Measurements from ENCODE around the gene SMAP2.
A peak's percentile ranks its signal among the peaks of the same experiment; 100 is the strongest.
"Not testable (repeated sequence)": the region's sequence is repeated elsewhere in the genome, so short reads cannot be mapped to it uniquely, and the experiment has no call there.

The SMAP2 gene

DNA sequence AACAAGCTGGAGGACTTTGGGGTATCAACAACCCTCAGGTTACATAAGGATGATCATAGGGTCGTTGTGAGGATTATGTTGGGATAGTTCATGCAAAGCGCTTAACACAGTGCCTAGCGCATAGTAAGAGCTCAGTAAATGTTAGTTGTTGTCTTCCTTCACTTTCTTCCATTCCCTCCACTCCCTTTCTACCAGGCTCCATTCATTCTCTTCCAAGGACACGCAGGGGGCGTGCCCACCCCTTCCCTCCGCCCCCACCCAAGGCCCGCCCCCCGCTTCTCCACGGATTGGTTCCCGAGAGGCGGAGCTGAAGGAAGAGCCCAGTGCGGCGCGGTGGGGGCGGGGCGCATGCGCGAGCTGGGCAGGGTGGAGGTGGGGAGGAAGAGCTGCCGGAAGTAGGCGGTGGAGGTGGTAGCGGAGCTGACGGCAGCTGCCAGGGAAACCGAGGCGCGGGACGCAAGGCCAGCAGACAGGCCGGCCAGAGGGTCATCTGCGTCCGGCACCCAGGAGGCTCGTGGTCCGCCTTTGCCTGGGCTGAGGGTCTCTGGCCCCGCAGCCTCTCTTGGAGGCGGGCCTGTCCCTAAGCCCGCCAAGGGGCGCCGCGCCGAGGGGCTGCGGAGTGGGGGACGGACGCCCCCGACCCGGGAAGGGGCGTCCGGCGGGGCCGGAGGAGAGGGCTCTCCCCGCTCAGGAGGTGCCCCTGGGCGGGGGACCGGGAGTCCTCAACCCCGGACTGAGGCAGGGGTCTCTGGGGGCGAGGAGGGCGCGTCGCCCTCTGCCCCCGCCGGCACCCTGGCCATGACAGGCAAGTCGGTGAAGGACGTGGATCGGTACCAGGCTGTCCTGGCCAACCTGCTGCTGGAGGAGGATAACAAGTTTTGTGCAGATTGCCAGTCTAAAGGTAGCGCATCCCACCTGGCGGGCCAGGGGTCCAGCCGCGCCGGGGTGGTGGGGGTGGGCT, at the start of gene SMAP2:
TSS of gene SMAP2 (plus strand) at position 405 of the 961 bp plus-strand sequence. CDS start at position 799, 394 bp downstream.
- in situ Hi-C loops (cut with HindIII; ENCODE audit: low pct_unique_long_range_greater_than_20kb, low sequenced_read_pairs), result no loop called here

DNA sequence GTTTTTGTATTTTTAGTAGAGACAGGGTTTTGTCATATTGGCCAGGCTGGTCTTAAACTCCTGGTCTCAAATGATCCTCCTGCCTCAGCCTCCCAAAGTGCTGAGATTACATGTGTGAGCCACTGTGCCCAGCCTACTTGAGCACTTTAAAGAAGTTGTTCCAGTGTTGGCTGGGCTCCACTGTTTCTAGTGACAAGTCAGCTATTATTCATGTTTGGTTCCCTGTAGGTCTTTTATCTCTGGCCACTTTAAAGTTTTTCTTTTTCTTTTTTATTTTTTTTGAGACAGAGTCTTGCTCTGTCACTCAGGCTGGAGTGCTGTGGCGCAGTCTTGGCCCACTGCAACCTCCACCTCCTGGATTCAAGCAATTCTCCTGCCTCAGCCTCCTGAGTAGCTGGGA, 42.1 kb upstream of the SMAP2 start:
- DNase-seq (ENCODE audit: low read depth in 1 of 2, low spot score in 1 of 2); in situ Hi-C loops (cut with HindIII; ENCODE audit: low pct_unique_long_range_greater_than_20kb, low sequenced_read_pairs): not testable (repeated sequence)

More for the DNA sequence above, at the start of gene SMAP2:
- DNase-seq (ENCODE audit: low read depth in 1 of 2, low spot score in 1 of 2), result peak; percentile 87 to 96
- TF ChIP-seq JUND (IDR thresholded peaks at IDR 0.05; ENCODE audit: low read depth), result no peak

DNA sequence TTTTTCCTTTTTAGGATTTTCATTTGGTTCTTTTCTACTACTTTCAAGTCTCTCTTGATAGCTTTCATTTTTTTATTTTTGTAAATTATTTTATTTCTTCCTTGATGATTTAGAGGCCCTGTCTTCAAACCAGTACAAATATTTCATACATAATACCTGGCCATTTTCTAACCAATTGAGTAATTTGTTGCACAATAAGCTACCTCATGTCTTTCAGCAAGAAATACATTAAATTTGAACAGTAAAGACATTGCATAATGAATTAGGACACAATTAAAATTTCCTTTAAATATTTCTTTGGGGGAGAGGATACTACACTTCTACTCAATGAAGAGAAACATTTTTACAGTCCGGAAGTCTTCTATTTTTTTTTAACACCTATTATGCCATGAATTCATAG, 40.8 kb upstream of the SMAP2 start:
- TF ChIP-seq JUND (IDR thresholded peaks at IDR 0.05; ENCODE audit: low read depth), result no peak
- in situ Hi-C loops (cut with HindIII; ENCODE audit: low pct_unique_long_range_greater_than_20kb, low sequenced_read_pairs), result no loop called here
- no peak for DNase-seq (ENCODE audit: low read depth in 1 of 2, low spot score in 1 of 2)

DNA sequence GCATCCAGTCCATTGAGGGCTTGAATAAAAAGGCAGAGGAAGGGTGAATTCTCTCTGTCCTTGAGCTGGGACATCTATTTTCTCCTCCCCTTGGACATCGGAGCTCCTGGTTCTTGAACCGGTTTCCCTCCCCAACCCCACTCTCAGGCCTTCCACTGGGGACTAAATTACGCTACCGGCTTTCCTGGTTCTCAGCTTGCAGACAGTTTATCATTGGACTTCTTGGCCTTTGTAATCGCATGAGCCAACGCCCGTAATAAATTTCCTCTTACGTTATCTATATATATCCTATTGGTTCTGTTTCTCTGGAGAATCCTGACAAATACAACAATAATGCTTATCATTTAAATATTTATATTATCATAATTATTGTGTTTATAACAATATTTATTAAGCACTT, 36.1 kb upstream of the SMAP2 start:
- no peak for TF ChIP-seq JUND (IDR thresholded peaks at IDR 0.05; ENCODE audit: low read depth)
- in situ Hi-C loops (cut with HindIII; ENCODE audit: low pct_unique_long_range_greater_than_20kb, low sequenced_read_pairs), result no loop called here
- no peak for DNase-seq (ENCODE audit: low read depth in 1 of 2, low spot score in 1 of 2)

DNA sequence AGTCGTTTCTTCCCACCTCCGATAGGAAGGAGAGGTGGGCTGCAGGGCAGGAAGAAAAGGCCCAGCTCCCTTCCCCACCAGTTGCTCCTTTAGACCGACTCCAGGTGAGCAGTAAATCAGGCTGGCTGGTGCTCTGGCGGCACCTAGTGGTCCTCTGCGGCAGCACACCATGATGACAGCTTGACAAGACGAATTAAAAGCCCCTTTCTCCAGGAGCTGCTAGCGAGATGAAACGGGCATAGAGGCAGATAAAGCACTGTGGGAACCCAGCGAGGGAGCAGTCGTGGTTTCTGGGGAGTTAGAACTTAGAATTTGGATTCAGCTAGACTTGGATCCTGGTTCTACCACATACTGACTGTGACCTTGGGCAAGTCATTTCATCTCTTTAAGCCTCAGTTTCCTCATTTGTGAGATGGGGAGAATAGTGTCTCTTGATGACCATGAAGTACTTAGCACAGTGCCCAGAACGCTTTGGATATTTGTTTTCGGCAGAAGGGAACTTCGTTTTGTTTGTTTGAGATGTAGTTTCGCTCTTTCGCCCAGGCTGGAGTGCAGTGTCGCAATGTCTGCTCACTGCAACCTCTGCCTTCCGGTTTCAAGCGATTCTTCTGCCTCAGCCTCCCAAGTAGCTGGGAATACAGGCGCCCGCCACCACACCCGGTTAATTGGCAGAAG, 34.6 kb upstream of the SMAP2 start:
- peak; percentile 34 to 86 for DNase-seq (ENCODE audit: low read depth in 1 of 2, low spot score in 1 of 2)
- TF ChIP-seq JUND (IDR thresholded peaks at IDR 0.05; ENCODE audit: low read depth), result no peak
- in situ Hi-C loops (cut with HindIII; ENCODE audit: low pct_unique_long_range_greater_than_20kb, low sequenced_read_pairs), result no loop called here

DNA sequence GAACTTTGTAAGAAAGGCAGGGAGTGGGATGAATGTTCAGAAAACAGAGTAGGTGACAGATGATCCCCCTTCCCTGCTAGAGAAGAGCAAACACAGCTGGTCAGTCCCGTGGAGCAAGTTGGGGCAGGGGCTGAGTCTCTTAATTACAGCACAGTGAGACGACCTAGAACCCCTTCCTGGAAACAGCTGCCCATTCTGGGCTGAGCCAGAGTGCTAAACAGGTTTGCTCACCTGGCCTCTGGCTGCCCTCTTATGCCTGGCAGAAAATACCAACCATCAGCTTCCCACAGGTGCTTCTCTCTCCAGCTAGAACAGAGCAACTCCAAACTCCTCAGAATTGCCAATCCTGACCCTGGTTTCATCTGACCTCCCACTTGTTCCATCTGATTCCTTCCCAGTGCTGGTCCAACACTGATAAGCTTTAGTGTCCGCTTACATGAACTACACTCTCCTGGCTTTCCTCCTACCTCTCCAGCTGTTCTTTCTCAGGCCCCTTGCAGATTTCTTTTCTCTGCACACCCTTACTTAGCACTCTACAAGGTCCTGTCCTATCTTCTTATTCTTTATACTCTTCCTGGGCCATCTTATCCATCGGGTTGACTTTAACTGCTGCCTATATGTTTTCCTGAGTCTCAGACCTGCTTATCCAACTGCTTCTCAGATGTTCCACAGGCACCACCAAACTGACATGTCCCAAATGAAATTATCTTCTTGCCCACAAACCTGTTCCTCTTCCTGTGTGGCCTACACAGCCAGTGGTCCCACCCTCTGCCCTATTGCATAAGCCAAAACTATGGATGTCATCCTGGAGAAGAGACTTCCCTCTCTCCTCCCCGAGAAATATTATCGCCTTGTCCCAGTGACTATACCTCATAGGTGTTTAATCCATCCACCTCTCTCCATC, 33.9 kb upstream of the SMAP2 start:
- peak in 1 of 2 experiments; percentile 57 for DNase-seq (ENCODE audit: low read depth in 1 of 2, low spot score in 1 of 2)
- TF ChIP-seq JUND (IDR thresholded peaks at IDR 0.05; ENCODE audit: low read depth), result no peak
- in situ Hi-C loops (cut with HindIII; ENCODE audit: low pct_unique_long_range_greater_than_20kb, low sequenced_read_pairs), result no loop called here

DNA sequence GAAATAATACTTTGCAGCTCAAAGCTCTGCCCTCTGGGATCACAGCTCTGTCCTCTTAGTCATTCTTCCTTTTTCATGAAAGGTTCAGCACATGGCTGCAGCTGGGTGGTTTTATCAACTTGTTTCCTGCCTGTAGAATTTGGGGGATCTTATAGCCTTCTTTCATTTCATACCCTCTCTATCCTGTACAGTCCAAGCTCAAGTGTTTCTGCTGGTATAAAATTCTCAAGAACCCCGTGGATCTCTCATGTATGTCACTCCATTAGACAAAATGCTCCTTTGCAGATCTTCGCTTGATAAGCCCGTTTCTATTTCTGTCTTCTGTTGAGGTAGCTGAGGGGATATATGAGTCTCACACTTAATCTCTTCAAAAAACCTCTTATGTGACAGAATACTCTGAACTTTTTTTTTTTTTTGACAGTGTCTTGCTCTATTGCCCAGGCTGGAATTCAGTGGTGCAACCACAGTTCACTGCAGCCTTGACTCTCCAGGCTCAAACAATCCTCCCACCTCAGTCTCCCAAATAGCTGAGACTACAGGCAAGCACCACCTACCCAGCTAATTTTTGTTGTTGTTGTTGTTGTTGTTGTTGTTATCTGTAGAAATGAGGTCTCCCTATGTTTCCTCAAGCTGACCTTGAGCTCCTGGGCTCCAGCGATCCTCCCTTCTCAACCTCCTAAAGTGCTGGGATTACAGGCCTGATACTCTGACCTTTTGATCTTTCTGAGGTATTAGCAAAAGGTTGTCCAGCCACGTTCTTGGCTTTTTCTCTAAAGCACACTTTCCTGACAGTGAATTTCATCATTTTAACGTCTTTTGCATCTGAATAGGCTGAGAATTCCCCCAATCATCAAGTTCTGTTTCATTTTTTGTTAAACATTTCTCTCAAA, 31.8 kb upstream of the SMAP2 start:
- DNase-seq (ENCODE audit: low read depth in 1 of 2, low spot score in 1 of 2), result no peak
- in situ Hi-C loops (cut with HindIII; ENCODE audit: low pct_unique_long_range_greater_than_20kb, low sequenced_read_pairs), result no loop called here
- no peak for TF ChIP-seq JUND (IDR thresholded peaks at IDR 0.05; ENCODE audit: low read depth)

DNA sequence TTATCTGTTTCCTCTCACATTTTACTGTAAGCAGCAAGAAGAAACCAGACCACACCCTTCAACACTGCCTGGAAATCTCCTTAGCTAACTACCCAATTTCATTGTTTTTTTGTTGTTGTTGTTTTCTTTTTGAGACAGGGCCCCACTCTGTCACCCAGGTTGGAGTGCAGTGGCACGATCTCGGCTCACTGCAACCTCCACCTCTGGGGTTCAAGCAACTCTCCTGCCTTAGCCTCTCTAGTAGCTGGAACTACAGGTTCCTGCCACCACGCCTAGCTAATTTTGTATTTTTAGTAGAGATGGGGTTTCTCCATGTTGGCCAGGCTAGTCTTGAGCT, 31.2 kb upstream of the SMAP2 start:
- DNase-seq (ENCODE audit: low read depth in 1 of 2, low spot score in 1 of 2); in situ Hi-C loops (cut with HindIII; ENCODE audit: low pct_unique_long_range_greater_than_20kb, low sequenced_read_pairs): not testable (repeated sequence)

DNA sequence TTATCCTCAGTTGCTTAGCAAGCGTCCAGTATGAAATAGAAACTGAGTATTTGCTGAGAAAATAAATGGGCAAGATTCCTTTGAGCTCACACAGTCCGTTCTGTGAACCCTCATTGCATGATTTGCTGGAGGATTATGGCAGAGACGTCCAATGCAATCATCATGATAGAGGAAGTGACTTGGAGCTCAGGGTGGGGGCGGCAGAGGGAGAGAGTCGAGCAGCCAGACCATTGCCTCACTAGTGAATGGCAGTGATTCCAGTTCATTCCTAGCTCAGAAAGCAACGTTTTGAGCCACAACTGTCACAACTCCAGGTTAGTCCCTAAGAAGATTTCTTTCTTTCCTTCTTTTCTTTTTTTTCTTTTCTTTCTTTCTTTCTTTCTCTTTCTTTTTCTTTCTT, 28.9 kb upstream of the SMAP2 start:
- in situ Hi-C loops (cut with HindIII; ENCODE audit: low pct_unique_long_range_greater_than_20kb, low sequenced_read_pairs), result no loop called here

DNA sequence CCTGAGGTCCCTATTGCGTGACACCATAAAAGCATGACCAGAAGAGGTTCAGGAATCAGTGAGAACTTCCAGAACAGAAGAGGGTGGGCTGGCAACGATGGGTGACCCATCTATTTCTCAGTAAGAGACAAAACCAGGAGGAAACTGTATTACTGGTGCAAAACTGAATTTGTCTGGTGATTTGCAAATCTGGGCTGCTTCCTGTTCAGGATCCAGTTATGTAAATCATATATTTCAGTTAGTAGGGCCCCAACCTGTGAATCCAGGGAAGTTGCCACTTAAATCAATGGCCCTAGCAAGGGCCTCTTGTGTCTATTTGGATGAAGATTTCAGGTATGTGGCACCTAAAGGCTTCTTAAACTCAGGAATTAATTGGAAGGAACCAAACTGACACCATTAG, 23.1 kb upstream of the SMAP2 start:
- no peak for DNase-seq (ENCODE audit: low read depth in 1 of 2, low spot score in 1 of 2)
- no peak for TF ChIP-seq JUND (IDR thresholded peaks at IDR 0.05; ENCODE audit: low read depth)
- in situ Hi-C loops (cut with HindIII; ENCODE audit: low pct_unique_long_range_greater_than_20kb, low sequenced_read_pairs), result no loop called here

More for the DNA sequence above, 28.9 kb upstream of the SMAP2 start:
- DNase-seq (ENCODE audit: low read depth in 1 of 2, low spot score in 1 of 2), result peak in 1 of 2 experiments; percentile 32
- no peak for TF ChIP-seq JUND (IDR thresholded peaks at IDR 0.05; ENCODE audit: low read depth)

DNA sequence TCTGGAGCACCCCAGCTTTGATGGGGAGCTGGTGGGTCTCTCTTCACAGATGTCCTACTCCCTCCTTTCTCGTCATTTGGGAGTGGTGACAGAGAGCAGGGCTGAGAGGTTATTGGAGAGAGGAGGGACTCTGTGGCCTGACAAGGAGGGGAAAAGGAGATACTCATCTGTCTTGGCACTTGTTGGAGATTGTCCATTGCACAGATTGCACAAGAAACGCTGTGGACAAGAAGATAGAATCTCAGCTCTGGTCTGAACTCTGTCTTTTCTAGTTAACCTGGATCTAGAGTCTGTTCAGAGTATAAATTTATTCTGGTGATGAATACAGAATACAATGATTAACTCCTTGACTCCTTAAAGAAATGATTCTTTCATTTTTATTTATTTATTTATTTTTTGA, 22.4 kb upstream of the SMAP2 start:
- no peak for TF ChIP-seq JUND (IDR thresholded peaks at IDR 0.05; ENCODE audit: low read depth)
- no peak for DNase-seq (ENCODE audit: low read depth in 1 of 2, low spot score in 1 of 2)
- in situ Hi-C loops (cut with HindIII; ENCODE audit: low pct_unique_long_range_greater_than_20kb, low sequenced_read_pairs), result no loop called here

DNA sequence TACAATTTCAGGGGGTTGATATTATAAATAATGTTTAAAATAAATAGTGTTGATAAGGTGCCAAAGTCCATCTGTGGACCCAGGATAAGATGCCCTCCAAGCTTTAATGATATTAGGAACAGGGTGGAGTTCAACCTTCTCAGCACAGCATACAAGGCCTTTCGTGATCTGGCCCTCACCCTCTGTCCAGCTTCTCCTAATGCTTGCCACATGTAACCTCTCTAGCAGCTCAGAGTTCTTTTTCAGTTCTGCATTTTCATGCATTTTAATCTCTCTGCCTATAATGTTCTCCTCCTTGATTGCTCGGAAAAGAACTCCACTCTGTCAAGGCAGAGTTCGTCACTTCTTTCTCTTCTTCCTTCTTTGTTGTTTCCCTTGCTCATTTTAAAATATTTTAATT, 21.4 kb upstream of the SMAP2 start:
- in situ Hi-C loops (cut with HindIII; ENCODE audit: low pct_unique_long_range_greater_than_20kb, low sequenced_read_pairs), result no loop called here
- TF ChIP-seq JUND (IDR thresholded peaks at IDR 0.05; ENCODE audit: low read depth), result no peak
- no peak for DNase-seq (ENCODE audit: low read depth in 1 of 2, low spot score in 1 of 2)

All from T47D (cell line).